Brain pericyte (primary cell): ENCODE data around the gene GPR84.
"Not testable (repeated sequence)": the region's sequence is repeated elsewhere in the genome, so short reads cannot be mapped to it uniquely, and the experiment has no call there.

Source experiments
- DNase-seq: peaks from one replicate; pipeline ENCODE4 v3.0.0-alpha.2; 2012; ENCODE audit warnings: low read depth, low spot score

The GPR84 gene

GRCh38 chr12:54325442-54326109 lies 38.7 kb downstream of the GPR84 start:
- DNase-seq = not testable (repeated sequence)

GRCh38 chr12:54324617-54325441 lies 39.5 kb downstream of the GPR84 start, which contains the start of gene COPZ1:
Gene COPZ1 (plus strand): TSS chr12:54325131. CDS start chr12:54325164, 33 bp downstream.
- peak; percentile 97 for DNase-seq

- DNase-seq = no peak
These were observed 42.9 kb downstream of the GPR84 start for GRCh38 chr12:54321363-54321762.
